HG03575 (cell line): ENCODE measurements around the gene STAT1.

Experiments used
- ATAC-seq: cut with Tn5 transposase; IDR thresholded peaks from one replicate; pipeline ENCODE4 v1.9.1; 2021; ENCODE audit not compliant: unreplicated experiment, insufficient number of reproducible peaks, low FRiP score; ENCODE audit errors: extremely low read depth

The STAT1 gene

DNA sequence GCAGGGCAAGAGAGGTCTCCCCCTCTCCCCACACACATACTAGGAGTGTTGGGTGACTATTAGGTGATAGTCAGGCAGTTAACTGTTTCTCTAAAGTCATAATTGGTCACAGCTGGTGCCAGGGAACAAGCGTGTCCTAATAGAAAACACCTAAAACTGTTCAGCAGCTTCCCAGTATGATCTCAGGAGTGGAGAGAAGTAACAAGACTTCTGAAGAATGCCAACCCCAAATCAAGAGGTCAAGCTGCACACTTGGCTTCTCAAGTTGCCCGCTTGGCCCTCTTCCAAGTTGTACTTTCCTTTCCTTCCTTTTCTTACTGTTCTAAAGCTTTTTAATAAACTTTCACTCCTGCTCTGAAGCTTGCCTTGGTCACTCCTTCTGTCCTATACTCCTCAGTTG is 22.4 kb upstream of the STAT1 start:
- ATAC-seq, result no peak

DNA sequence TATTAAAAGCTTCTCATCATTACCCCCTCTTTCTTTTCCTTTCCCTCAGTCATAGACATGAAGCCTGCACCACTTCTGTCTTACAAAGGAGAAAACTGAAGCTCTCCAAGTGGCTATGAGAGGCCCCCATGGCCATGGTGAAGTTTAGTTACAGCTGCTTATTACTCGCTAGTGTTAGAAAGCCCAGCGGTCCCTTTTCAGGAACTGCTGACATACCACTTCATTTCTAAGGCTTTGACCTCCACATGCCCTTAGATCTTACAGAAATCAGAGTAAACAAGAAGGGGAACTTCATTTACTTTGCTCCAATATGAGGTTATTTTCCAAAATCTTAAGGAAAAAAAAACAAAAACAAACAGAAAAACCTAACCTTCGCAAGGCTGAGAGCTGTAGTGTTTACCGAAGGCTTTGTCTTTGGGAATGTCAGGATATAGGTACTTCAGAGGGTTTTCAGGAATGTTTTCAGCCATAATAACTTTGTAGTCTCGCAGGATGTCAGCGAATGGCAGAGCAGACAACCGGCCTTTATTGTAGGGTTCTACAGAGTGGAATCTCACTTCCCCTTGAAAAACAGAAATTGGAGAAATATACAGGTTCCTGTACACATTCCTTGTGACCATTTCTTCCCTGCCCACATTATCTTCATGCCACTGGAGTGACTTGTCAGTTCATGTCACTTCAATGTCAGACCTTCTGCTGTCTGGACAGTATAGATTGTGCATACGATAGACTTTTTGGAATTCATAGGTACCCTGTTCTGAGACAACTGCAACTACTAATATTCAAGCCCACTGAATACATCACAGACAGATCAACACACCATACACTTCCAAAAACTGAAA is 18.8 kb upstream of the STAT1 start:
- ATAC-seq, result no peak

DNA sequence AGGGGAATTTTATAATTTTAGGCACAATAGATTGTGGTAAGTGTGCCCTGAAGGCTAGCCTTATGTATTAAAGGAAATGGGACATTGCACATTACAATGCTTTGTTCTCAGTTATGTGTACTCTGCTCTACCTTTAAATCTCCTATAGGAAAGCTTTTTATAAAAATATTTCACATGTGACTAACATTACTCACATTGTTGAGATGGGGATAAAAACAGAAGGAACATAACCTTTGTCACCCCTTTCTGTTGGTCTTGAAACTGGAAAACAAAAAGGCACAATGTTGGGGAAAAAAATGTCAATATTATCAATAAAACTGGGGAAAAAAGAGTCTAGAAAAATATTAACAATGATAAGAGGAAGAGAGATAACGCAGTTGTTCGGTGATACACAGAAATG is 17.3 kb upstream of the STAT1 start:
- ATAC-seq, result no peak

DNA sequence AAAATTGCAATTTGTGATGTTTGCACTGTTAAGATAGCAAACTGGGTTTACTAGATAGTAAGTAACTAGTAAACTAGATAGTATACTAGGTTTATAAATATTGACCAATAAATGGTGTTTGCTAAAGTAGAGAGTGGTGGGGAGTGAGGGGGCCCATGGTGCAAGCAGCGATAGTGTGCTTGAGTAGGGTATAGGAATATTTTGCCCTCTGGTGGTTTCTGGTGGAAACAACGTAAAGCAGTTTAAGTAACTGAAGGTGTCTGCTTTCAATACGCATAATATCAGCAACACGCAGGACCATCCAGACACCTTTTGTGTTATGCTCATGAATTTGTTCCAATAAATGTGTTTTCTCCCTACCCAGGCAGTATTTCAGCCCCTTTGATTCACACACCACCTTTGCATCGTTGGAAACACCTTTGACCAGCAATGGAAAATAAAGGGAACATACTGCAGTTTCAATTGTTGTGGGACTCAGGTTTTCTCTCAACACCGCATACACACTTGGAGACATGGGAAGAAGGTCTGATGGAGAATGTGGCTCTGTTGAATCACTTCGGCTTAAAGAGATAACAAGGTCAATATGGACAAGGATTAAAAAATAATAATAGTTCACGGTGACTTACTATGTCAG is 16.7 kb upstream of the STAT1 start:
- peak; percentile 72 for ATAC-seq

DNA sequence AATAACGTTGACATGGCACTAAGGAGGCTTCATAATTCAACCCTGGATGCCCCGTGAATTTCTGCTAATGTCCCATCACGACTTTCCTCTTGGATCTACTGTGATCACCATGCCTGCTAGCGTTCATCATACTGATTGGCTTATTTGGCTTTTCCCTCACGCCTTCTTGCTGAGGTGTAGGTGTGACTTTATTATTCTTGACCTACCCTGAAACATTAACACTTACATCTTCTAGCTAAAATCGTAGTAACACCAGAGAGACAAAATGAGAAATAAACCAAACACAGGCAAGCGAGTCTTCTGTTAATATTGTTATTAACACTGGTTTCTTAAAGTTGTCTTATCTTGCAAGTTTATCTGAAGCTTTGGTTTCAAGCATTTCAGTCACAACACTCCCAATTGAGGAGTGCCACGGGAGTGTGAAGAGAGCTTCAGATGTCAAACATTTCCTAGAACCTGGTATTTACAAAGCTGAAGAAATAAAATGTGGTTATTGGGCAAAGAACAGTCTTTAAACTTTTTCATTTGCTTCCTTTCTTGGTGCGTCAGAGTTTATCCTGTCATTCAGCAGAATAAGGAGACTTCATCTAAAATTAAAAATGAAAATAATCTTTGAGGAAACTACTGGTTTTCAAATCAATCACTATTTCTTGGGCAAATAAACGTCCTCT is 15.4 kb upstream of the STAT1 start:
- ATAC-seq, result no peak

DNA sequence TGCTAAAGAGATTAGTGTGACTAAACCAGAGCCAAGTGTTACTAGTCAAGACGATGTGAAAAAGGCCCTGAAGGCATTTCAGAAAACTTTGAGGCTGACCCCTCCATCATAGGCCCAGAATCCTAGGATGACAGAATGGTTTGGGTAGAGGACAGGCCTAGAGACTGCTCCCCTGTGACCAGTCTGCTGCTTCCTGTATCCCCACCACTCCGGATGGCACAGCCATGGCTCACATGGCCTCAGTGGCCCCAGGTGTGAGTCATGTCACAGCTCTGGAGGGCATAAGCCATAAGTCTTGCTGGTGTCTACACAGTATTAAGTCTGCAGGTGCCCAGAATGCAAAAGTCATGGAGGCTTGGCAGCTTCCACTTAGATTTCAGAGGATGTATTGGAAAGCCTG is 12.4 kb upstream of the STAT1 start:
- ATAC-seq, result no peak

DNA sequence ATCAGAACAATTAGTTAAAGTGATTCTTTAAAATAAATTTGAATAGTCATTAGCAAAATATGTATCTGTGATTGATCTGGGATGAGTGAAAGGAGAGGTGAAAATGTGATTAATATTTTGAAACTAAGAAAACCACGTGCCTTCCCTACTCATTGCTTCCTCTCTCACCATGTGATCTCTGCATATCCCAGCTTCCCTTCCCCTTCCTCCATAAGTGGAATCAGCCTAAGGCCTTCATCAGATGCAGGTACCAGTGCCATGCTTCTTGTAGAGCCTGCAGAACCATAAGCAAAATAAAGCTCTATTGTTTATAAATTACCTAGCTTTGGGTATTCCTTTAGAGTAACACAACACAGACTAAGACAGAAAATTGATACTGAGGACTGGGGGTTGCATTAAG is 11.2 kb upstream of the STAT1 start:
- ATAC-seq, result no peak

DNA sequence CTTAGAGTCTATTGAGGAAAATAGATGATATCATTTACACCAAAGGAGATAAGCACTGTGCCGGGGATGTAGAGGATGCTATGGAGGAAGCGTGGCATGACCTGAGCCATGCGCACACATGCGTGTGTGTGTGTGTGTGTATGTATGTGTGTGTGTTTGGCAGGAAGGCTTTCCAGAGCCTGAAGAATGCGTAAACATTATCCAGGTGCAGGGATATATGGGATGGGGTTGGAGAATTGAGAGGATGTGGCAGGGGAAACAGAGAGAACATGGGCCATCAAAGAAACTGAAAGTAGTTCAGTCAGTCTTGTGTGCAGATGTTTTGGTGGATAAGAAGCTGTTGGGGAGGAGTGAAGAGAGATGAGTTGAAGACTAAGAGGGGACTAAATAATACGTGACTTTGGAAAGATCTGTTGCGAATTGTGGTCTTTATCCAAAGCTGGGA is 9.3 kb upstream of the STAT1 start:
- ATAC-seq, result no peak

DNA sequence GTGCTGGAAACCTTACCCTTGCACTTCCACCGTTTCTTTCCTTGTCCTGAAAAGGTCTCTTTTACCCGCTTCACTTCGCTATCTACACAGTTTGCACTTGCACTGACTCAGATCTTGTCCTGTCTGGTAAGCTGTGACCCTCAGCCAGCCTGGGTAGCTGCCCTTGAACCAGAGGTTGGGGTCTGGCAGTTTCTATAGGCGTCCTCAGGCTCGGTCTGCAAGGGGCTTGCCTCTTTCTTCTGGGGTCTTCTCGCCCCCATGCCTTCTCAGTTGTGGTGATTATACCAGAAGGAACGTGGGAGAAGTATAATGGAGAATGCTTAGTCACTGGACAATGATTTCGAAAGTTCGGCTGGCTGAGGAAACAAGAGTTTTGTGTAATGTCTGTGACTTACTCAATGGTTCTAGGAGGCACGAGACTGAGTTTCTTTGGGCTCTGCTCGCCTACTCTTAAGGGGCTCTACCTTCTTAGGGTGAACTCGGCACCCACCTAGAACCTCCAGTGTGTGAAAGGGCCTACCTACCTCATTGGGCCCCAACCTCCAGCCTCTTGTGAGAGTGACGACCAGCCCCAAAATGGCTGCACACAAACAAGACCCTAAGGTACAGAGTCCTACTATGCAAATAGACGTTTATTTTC is 6.9 kb upstream of the STAT1 start:
- ATAC-seq, result peak; percentile 10

DNA sequence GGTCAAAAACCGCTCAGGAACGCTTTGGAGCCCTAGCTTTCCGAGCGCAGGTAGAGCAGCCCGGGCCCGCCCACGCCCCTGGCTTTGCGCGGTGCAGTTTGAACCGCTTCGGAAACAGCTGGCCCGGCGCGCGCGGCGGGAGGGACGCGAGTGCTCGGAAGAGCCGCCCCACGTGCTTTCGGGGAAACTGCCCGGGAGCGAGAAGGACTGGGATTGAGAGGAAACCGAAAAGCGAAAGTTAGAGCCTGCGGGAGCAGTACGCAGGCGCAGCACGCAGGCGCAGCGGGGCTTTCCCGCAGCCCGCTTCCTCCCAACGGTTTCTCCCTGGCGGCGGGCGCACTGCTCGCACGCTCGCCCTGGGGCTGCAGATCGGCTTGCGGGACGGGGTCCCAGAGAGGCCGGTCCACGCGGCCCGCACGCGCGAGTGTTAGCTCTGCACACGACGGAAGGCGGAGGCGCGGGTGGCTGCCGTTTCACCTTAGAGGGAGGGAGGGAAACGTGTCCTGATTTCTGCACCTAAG is 6.3 kb upstream of the STAT1 start:
- peak; percentile 53 for ATAC-seq

DNA sequence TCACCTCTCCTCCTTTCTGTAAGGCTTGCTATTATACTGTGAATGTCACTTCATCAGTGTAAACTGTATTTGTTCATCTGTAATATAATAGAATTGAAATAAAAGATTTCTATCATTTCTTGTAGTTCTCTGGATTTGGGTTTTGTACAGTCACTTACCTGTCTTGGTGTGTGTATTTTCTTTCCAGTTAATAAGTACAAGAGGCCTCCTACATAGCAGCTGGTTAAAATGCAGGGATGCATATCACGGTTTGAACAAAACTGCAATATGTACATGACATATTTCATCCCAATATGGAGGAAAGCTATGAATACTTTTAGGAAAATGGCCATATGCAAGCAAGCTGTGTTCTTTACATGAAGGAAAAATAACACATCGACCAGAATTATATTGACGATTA is 5.4 kb upstream of the STAT1 start:
- ATAC-seq, result no peak

DNA sequence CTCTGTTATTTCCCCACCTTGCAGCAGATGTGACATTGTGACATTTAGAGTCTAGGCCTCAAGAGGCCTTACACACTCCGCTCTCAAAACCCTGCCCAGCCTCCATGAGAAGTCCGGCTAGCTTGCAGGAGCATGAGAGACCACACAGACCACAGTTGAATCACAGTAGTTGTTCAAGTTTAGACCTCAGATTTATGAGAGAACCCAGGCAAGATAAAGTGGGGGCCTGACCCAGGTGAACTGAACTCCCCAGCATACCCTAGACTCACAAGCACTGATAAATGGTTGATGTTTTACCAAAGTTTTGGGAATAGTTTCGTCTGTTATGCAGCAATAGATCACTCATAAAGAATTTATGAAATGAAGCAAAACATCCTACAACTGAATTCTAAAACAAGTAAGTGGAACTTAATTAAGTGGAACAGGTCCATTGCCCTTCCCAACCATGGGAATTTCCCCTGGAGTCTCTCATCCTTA is 4.7 kb upstream of the STAT1 start:
- no peak for ATAC-seq

DNA sequence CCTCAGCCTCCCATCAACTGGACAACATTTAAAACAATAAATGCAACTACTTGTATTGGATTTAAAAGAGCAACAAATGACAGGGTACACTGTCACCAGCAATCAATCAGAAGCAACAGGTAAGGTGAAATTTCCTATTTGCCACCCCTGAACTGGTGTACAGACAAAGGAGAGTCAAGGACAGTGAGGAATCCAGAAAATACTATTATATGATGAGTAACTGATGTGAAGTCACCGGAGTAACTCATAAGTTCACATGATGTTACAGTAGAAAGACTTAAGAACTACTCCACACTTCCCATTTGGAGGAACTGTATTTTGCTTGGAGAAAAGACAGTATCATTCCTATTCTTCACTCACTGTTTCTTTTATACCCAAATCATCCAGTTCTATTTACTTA is 4.1 kb upstream of the STAT1 start:
- no peak for ATAC-seq

DNA sequence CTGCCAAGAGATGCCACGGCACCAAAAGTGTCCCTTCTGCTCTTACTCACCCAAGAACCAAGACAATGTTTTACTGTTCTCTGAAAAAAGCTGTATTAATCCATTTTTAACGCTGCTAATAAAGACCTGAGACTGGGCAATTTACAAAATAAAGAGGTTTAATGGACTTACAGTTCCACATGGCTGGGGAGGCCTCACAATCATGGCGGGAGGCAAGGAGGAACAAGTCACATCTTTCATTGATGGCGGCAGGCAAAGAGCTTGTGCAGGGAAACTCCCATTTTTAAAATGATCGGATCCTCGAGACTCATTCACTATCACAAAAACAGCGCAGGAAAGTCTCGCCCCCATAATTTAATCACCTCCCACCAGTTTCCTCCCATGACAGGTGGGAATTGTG is 1.9 kb upstream of the STAT1 start:
- ATAC-seq, result no peak

DNA sequence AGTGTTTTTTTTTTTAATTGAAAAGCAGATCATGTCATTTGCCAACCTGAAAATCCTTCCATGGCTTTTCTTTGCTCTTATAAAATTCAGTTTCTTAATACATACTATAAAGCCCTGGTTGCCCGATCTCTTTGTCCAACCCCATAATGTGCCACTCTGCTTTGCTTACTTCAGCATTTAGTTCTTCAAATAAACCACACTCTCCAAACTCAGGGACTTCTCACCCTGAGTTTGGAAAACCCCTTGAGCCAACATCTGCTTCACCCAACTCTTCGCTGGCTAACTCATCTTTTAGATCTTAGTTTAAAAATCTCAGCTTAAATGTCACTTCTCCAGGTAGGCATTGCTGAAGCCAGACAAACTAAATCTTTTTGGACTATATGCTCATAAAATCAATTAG is 1.3 kb upstream of the STAT1 start:
- no peak for ATAC-seq

DNA sequence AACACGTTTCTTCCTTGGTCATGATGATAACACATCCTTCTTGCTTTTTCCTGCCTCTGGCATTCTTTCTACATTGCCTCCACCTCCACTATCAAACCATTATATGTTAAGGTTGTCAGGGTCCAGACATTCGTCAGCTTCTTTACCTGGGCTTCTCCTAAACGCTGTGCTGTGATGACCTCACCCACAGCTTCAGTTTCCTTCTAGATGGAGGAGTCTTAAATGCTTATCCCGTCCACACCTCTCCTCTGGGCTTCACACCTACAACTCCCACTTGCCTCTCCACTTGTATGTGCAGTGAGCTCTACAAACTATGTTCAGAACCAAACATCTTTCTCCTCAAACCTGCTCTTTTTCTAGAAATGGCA is 666 bp upstream of the STAT1 start:
- no peak for ATAC-seq

DNA sequence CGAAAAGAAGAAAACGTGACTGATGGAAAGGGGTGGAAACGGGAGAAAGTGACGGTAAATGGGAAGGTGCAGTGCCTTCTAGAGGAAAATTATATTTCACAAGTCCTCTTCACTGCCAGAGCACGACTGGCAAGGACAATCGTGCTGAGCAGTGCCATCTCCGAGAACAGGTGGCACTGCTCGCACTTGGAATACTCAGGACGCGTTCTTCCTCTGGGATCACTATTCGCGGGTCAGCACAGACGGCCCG is 364 bp downstream of the STAT1 start:
- no peak for ATAC-seq

DNA sequence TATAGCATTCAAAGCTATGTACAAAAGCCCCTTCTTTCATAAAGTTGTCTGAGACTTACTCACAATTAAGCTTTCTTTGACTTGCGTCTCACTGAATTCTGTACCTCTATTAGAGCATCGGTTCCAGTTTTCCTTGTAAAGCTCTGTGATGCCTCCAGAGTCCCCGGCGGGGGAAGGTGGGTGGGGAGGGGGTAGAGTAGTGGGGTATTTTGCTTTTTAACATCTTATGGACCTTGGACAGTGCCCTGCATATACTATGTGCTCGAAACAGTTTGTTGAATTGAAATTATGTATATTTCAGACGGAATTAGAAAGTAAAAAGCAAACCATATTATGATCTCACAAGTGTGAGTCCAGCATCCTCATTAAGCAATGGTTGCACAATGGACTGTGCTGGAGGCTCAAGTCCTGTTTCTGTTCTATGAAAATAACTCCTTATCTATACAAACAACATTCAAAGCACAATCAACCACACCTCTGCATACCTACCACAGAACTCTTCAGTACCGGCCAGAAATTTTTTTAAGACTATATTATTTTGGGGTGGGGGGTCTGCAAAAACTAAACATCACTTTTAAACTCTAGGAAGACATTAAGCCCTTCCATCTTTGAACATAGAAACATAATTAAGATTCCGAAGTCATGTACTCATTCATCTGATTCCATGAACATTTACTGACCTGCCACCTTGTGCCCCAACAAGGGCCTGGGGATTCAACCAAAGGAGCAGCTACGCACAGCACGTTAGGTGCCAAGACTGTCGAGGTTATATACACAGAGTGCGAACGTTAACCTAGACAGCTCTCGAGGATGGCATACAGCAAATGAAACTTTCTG is 908 bp downstream of the STAT1 start:
- ATAC-seq, result no peak

DNA sequence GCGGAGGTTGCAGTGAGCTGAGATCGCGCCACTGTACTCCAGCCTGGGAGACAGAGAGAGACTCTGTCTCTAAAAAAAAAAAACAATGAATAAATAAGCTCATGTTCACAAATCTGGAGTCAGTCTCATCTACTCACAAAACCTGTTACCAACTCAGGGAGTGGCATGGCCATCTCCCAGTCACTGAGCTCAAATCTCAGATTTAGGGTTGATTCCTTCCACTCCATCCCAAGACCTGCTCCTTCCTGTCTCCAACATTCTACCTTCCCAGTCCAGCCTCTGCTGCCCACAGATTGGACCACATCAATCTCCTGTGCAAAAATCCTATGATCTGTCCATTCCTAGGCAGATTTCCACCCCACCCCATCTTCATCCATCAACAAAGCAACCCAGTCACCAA is 1.6 kb downstream of the STAT1 start:
- ATAC-seq, result no peak
